Gastroesophageal sphincter (tissue), 4 donors: ENCODE results near the gene GMFB. TPM values are rescaled to one million over a fixed set of nuclear protein-coding genes. Genes with fewer than 3 reads are reported as not detected.

Experiments used
- ATAC-seq: fragments of 150-250 bp; one replicate; pipeline ENCODE4 v1.9.1; 2016; ENCODE audit warnings: mild to moderate bottlenecking, moderate library complexity
- H3K27ac ChIP-seq, 4 donors: fragments of 200-600 bp; sonication (generic) in 3 of 4; 1 replicate in 3 of 4; 2 replicates in 1 of 4; pipeline ENCODE4 v1.5.1; 2016 to 2019
- H3K27me3 ChIP-seq: fragments of 200-600 bp; sonication (generic); one replicate; pipeline ENCODE4 v1.5.1; 2019
- H3K36me3 ChIP-seq, 2 donors: fragments of 200-600 bp; sonication (generic); one replicate each; pipeline ENCODE4 v1.5.1; 2019; ENCODE audit warnings: control low read depth in 1 of 2
- H3K4me1 ChIP-seq, 3 donors: fragments of 200-600 bp; sonication (generic); 1 replicate in 2 of 3; 2 replicates in 1 of 3; pipeline ENCODE4 v1.5.1; 2016 to 2019; ENCODE audit warnings: control low read depth in 2 of 3
- H3K4me3 ChIP-seq, 2 donors: fragments of 200-600 bp; sonication (generic); one replicate each; pipeline ENCODE4 v1.5.1; 2019; ENCODE audit warnings: mild to moderate bottlenecking in 1 of 2, moderate library complexity in 1 of 2
- H3K9me3 ChIP-seq, 3 donors: fragments of 200-600 bp; sonication (generic); one replicate each; pipeline ENCODE4 v1.5.1; 2017 to 2019; ENCODE audit warnings: control low read depth in 2 of 3
- EP300 ChIP-seq: sonication (generic); formaldehyde crosslinking; IDR thresholded peaks from one replicate; pipeline ENCODE4 v1.6.1; 2017; ENCODE audit warnings: antibody characterized with exemption, mild to moderate bottlenecking
- POLR2A ChIP-seq, 2 donors: fragments of 450-650 bp; IDR thresholded peaks; one replicate each; pipeline ENCODE4 v1.6.1; 2017; ENCODE audit warnings: antibody characterized with exemption in 2 of 2, mild to moderate bottlenecking in 2 of 2, moderate library complexity in 1 of 2
- POLR2AphosphoS5 ChIP-seq: sonication (generic); formaldehyde crosslinking; IDR thresholded peaks from one replicate; pipeline ENCODE4 v1.6.1; 2017; ENCODE audit warnings: antibody characterized with exemption
- WGBS, 2 donors: methylation state at CpG; one replicate each; pipeline ENCODE4 v1.1.5; 2018; ENCODE audit warnings: low coverage in 1 of 2; 5-methylcytosine and 5-hydroxymethylcytosine counted together
- total RNA-seq, 4 donors: library from RNA; depleted of rRNA; stranded (reverse); fragments of >200 nt; gene quantifications; one replicate each; pipeline ENCODE4 v1.1.0, GENCODE V29; 2016
- TF ChIP-seq, protein P1 (sequence below), 4 experiments: fragments of 200-600 bp in 2 of 4; fragments of 450-650 bp in 2 of 4; sonication (generic) in 1 of 4; IDR thresholded peaks; one replicate each; pipeline ENCODE4 v1.5.1; 2017 to 2019; ENCODE audit warnings: antibody characterized with exemption in 4 of 4, mild to moderate bottlenecking in 2 of 4, moderate library complexity in 2 of 4

Gene GMFB
- total RNA-seq, 4 donors from 2014 or later = 40.0 to 43.7 (median 42.3) TPM

- 0% methylated on average over 1 to 2 of the region's 66 CpGs for WGBS, 2 donors
Measured at GRCh38 chr14:54509546-54510501, 21.0 kb upstream of the GMFB start, which contains the start of gene CGRRF1. TSS of gene CGRRF1 (plus strand) at chr14:54509906. CDS start at chr14:54509960, 54 bp downstream.

GRCh38 chr14:54503486-54503885, 14.7 kb upstream of the GMFB start:
- Histone ChIP-seq H3K27ac (no peak overlapping the region), H3K9me3 (no peaks in the 10 kb centered on the region), H3K4me1 (no peaks in the 10 kb centered on the region), H3K27me3 (peaks cover 6% of the 10 kb centered on the region), H3K36me3 (no peaks in the 10 kb centered on the region), H3K4me3 (no peak overlapping the region)
- 20 to 60% methylated on average over 1 to 2 of the region's 3 CpGs for WGBS, 2 donors
- TF ChIP-seq, protein P1, sequence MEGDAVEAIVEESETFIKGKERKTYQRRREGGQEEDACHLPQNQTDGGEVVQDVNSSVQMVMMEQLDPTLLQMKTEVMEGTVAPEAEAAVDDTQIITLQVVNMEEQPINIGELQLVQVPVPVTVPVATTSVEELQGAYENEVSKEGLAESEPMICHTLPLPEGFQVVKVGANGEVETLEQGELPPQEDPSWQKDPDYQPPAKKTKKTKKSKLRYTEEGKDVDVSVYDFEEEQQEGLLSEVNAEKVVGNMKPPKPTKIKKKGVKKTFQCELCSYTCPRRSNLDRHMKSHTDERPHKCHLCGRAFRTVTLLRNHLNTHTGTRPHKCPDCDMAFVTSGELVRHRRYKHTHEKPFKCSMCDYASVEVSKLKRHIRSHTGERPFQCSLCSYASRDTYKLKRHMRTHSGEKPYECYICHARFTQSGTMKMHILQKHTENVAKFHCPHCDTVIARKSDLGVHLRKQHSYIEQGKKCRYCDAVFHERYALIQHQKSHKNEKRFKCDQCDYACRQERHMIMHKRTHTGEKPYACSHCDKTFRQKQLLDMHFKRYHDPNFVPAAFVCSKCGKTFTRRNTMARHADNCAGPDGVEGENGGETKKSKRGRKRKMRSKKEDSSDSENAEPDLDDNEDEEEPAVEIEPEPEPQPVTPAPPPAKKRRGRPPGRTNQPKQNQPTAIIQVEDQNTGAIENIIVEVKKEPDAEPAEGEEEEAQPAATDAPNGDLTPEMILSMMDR (IDR thresholded peaks at IDR 0.05) = no peak
- TF ChIP-seq POLR2A (IDR thresholded peaks at IDR 0.05) (no peak), EP300 (no peak), POLR2AphosphoS5 (no peak)
- no peak for ATAC-seq

More at GRCh38 chr14:54509546-54510501, 21.0 kb upstream of the GMFB start, which contains the start of gene CGRRF1:
- Histone ChIP-seq H3K9me3 (no peaks in the 10 kb centered on the region), H3K36me3 (peaks cover 0 to 3% of the 10 kb centered on the region in 2 donors), H3K27me3 (no peaks in the 10 kb centered on the region), H3K4me3 (peak within 1 kb of the TSS; percentile 95 to 96), H3K4me1 (peaks cover 11 to 44% (median 21%) of the 10 kb centered on the region in 3 donors), H3K27ac (peak within 1 kb of the TSS; percentile 72 to 88 (median 86))
- ATAC-seq = peak; percentile 100
- peak; percentile 68 to 75 for TF ChIP-seq POLR2A (IDR thresholded peaks at IDR 0.05)
- no peak for TF ChIP-seq EP300
- TF ChIP-seq, protein P1 (IDR thresholded peaks at IDR 0.05) = peak; percentile 29 to 95 (median 80)
- TF ChIP-seq POLR2AphosphoS5 = peak; percentile 93

DNA sequence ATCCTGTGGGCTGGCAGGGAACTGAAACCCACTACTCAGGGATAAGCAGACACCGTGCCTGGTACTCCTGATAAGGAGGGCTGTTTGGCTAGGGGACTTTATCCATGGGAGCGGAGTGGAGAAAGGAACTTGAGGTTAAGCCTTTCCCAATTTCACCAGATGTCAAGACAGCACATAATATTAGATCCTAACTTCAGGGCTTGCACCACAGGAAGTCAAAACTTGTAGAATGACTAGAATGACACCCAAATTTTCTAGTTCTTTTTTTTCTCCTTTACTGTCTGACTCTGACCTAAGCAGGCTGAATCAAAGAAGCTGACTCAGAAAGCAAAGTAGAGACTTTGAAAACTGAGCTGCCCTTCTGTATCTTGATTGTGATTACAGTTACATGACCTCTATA, 13.8 kb upstream of the GMFB start:
- no peak overlapping the region for H3K27ac ChIP-seq
- no peaks in the 10 kb centered on the region for H3K4me1 ChIP-seq
- TF ChIP-seq, protein P1 (IDR thresholded peaks at IDR 0.05) = no peak
- no peak for TF ChIP-seq POLR2AphosphoS5
- no peak for TF ChIP-seq POLR2A (IDR thresholded peaks at IDR 0.05)
- TF ChIP-seq EP300 = no peak
- peaks cover 7% of the 10 kb centered on the region for H3K27me3 ChIP-seq
- ATAC-seq = peak; percentile 46
- no peaks in the 10 kb centered on the region for H3K9me3 ChIP-seq
- 40 to 43% methylated on average over 1 of the region's 2 CpGs for WGBS, 2 donors
- no peaks in the 10 kb centered on the region for H3K36me3 ChIP-seq
- H3K4me3 ChIP-seq = no peak overlapping the region

- TF ChIP-seq, protein P1 (IDR thresholded peaks at IDR 0.05) = no peak
- TF ChIP-seq EP300 (no peak), POLR2A (IDR thresholded peaks at IDR 0.05) (no peak), POLR2AphosphoS5 (no peak)
- H3K9me3 ChIP-seq = no peaks in the 10 kb centered on the region
- H3K27ac ChIP-seq = no peak overlapping the region
- no peak overlapping the region for H3K4me3 ChIP-seq
- WGBS, 2 donors = 74 to 92% methylated on average over 3 of the region's 3 CpGs
- no peak for ATAC-seq
- H3K27me3 ChIP-seq = peaks cover 7% of the 10 kb centered on the region
- no peaks in the 10 kb centered on the region for H3K36me3 ChIP-seq
- H3K4me1 ChIP-seq = no peaks in the 10 kb centered on the region
Measured at GRCh38 chr14:54501480-54501879, 12.7 kb upstream of the GMFB start.
